ENCODE data around the gene NUTF2.

Gene NUTF2

DNA sequence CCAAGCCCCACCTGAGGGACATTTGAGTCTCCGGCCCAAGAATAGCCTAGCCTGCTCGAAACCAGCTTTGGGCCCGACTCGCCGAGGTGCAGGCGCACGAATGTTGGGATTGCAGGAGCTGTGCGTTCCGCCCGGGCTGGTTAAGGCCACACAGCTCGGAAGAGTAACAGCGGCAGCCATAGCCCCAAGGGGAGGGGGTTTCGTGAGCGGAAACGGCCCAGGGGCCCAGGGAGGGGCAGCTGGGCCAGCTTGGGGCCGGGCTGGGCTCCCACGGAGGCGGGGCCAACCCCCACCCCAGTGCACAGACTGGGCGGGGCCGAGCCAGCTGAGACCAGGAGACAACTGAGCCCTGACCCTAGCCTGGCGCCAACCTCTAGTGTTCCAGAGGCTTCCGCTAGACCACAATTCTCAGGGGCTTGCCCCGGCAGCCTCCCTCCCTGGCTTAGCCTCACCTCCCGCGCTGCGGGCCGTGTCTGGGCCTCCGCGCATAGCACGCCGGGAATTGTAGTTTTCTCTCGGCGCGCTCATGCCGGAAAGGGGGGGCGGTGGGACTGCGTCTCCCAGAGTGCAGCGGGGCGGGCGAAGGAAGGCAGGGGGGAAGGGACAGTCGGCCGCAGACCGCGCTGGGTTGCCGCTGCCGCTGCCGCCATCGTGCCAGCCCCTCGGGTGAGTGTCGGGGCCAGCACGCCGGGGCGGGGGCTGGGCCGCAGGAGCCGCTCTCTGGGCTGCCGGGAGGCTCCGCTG is at the start of gene NUTF2:
Gene NUTF2 (plus strand): TSS at position 614 of the 744 bp plus-strand sequence. CDS start 18,198 bp downstream, outside the sequence.
- Histone ChIP-seq H3K9ac (ENCODE audit: low read depth, low read length) (peak within 1 kb of the TSS; percentile 95), H3K4me1 (ENCODE audit: insufficient read depth, low read length) (peaks cover 36% of the 10 kb centered on the region), H3K27ac (ENCODE audit: low read length) (peak within 1 kb of the TSS; percentile 96), H3K27me3 (ENCODE audit: insufficient read depth, low read length) (no peaks in the 10 kb centered on the region), H3K36me3 (ENCODE audit: insufficient read depth, low read depth, low read length) (peaks cover 10% of the 10 kb centered on the region), H3K4me3 (ENCODE audit: low read length) (peak within 1 kb of the TSS; percentile 97), H3K9me3 (ENCODE audit: insufficient read depth, low read depth, low read length) (no peaks in the 10 kb centered on the region)

GRCh38 chr16:67800338-67800926 is 46.3 kb upstream of the NUTF2 start:
- Histone ChIP-seq H3K4me1 (ENCODE audit: insufficient read depth, low read length) (no peaks in the 10 kb centered on the region), H3K27me3 (ENCODE audit: insufficient read depth, low read length) (no peaks in the 10 kb centered on the region), H3K4me3 (ENCODE audit: low read length) (no peak overlapping the region), H3K27ac (ENCODE audit: low read length) (no peak overlapping the region), H3K36me3 (ENCODE audit: insufficient read depth, low read depth, low read length) (peaks cover 35% of the 10 kb centered on the region), H3K9ac (ENCODE audit: low read depth, low read length) (no peak overlapping the region), H3K9me3 (ENCODE audit: insufficient read depth, low read depth, low read length) (no peaks in the 10 kb centered on the region)

GRCh38 chr16:67801241-67801640 is 45.5 kb upstream of the NUTF2 start:
- Histone ChIP-seq H3K27ac (ENCODE audit: low read length) (no peak overlapping the region), H3K9ac (ENCODE audit: low read depth, low read length) (no peak overlapping the region), H3K27me3 (ENCODE audit: insufficient read depth, low read length) (no peaks in the 10 kb centered on the region), H3K4me3 (ENCODE audit: low read length) (no peak overlapping the region), H3K4me1 (ENCODE audit: insufficient read depth, low read length) (no peaks in the 10 kb centered on the region), H3K9me3 (ENCODE audit: insufficient read depth, low read depth, low read length) (no peaks in the 10 kb centered on the region), H3K36me3 (ENCODE audit: insufficient read depth, low read depth, low read length) (peaks cover 35% of the 10 kb centered on the region)

GRCh38 chr16:67801883-67802282 is 44.9 kb upstream of the NUTF2 start:
- Histone ChIP-seq H3K36me3 (ENCODE audit: insufficient read depth, low read depth, low read length) (peaks cover 35% of the 10 kb centered on the region), H3K9ac (ENCODE audit: low read depth, low read length) (no peak overlapping the region), H3K27ac (ENCODE audit: low read length) (no peak overlapping the region), H3K4me3 (ENCODE audit: low read length) (no peak overlapping the region), H3K4me1 (ENCODE audit: insufficient read depth, low read length) (no peaks in the 10 kb centered on the region), H3K9me3 (ENCODE audit: insufficient read depth, low read depth, low read length) (no peaks in the 10 kb centered on the region), H3K27me3 (ENCODE audit: insufficient read depth, low read length) (no peaks in the 10 kb centered on the region)

DNA sequence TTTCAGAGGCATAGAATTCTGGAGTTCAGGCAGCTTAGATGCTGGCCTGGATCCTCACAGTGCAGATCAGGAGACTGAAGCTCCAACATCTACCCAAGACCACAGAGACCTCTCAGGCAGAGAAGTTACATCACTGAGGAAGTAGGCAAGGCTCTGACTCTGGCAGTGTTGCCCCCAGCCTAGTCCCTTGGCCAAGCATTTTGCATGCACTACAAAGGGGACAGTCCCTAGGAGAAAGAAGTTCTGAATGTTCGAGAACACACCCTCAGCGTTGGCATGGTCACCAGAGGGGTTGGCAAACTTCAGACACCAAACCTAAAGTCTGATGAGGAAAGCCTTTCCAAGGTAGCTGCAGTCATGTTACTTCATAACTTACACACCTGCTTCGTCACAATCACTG is 42.8 kb upstream of the NUTF2 start:
- H3K9ac ChIP-seq (ENCODE audit: low read depth, low read length): no peak overlapping the region
- no peaks in the 10 kb centered on the region for H3K9me3 ChIP-seq (ENCODE audit: insufficient read depth, low read depth, low read length)
- no peak overlapping the region for H3K4me3 ChIP-seq (ENCODE audit: low read length)
- H3K36me3 ChIP-seq (ENCODE audit: insufficient read depth, low read depth, low read length): peaks cover 35% of the 10 kb centered on the region
- H3K4me1 ChIP-seq (ENCODE audit: insufficient read depth, low read length): 0 out of 2 replicates have a peak, but pooled peaks cover 4% of the 10 kb centered on the region
- H3K27ac ChIP-seq (ENCODE audit: low read length): no peak overlapping the region
- H3K27me3 ChIP-seq (ENCODE audit: insufficient read depth, low read length): no peaks in the 10 kb centered on the region

DNA sequence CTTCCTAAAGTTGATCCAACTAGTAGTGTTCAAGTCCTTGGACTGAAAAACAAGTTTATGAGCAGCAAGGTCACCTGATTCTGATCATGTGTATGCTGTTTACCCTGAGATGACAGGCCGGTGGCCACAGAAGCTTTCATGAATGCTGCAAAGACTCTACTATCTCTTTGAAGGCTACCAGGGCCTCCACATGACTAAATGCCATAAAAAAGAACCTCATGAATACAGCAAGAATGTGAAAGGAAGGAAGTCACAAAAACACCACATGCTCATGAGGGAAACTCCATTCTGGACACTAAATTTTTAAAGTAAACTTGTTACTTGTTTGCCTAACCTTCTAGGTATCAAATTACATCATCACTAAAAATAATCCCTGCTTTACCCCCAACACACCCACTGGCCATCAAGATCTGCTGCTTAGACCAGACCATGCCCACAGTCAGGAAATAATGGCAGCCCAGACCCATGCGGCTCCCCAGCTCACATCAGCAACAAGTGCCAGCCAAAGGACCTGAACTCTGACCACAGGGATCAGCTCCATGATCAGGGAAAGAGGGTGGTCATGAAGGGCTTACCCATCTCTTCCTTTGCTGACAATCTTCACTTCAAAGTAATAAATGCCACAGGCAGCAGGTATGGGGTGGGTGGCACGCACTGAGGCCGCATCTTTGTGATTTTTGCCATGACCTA is 41.7 kb upstream of the NUTF2 start:
- Histone ChIP-seq H3K4me1 (ENCODE audit: insufficient read depth, low read length) (0 out of 2 replicates have a peak, but pooled peaks cover 4% of the 10 kb centered on the region), H3K4me3 (ENCODE audit: low read length) (peak overlapping the region; percentile 97)

GRCh38 chr16:67805718-67806427 is 40.9 kb upstream of the NUTF2 start:
- Histone ChIP-seq H3K27me3 (ENCODE audit: insufficient read depth, low read length) (no peaks in the 10 kb centered on the region), H3K27ac (ENCODE audit: low read length) (no peak overlapping the region), H3K36me3 (ENCODE audit: insufficient read depth, low read depth, low read length) (peaks cover 27% of the 10 kb centered on the region), H3K9ac (ENCODE audit: low read depth, low read length) (peak overlapping the region; percentile 93), H3K9me3 (ENCODE audit: insufficient read depth, low read depth, low read length) (no peaks in the 10 kb centered on the region), H3K4me1 (ENCODE audit: insufficient read depth, low read length) (0 out of 2 replicates have a peak, but pooled peaks cover 4% of the 10 kb centered on the region), H3K4me3 (ENCODE audit: low read length) (peak overlapping the region; percentile 97)

More for the DNA sequence above, 41.7 kb upstream of the NUTF2 start:
- Histone ChIP-seq H3K27ac (ENCODE audit: low read length) (no peak overlapping the region), H3K36me3 (ENCODE audit: insufficient read depth, low read depth, low read length) (peaks cover 31% of the 10 kb centered on the region), H3K27me3 (ENCODE audit: insufficient read depth, low read length) (no peaks in the 10 kb centered on the region), H3K9me3 (ENCODE audit: insufficient read depth, low read depth, low read length) (no peaks in the 10 kb centered on the region), H3K9ac (ENCODE audit: low read depth, low read length) (peak overlapping the region; percentile 93; the same call in 1 of the 2 replicates)

DNA sequence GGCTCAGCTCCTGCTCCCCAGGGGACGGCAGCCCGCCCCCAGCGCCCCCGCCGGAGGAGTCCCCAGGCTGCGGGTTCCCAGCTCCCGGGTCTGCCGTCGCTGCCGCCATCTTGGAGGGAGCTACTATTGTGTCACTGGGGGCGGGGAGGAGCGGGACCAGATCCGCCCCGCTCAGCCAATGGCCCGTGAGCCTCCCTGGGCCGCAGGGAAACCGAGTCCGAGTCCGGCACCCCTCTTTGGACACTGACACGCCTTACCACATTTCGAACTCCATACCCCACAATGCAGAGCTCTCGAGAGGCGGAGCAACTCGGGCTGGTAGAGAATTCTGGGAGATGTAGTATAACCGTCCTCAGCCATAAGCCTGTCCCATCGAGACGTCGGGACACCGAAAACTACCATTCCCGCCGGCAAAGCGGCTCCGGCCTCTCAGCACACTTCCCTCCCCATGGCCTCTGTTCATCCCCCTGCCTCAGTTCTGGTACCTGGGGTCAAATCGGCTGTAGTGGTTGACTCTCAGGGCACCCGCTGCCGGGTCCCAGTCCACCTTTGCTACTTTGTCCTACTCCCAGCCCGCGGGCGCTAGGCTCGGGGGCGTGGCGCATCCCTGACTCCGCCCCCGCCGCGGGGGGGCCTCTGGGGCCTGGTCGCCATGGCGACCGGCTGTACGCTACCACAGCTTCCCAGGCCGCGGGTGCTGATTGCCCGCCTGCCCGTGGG is 40.1 kb upstream of the NUTF2 start, which contains the start of the genes RANBP10 and TSNAXIP1:
Gene RANBP10 (minus strand): TSS at position 133 of the 720 bp plus-strand sequence. CDS start 24 bp downstream, at position 109.
Gene TSNAXIP1 (plus strand): TSS at position 462 of the 720 bp plus-strand sequence. CDS start 261 bp downstream, outside the sequence.
- H3K9ac ChIP-seq (ENCODE audit: low read depth, low read length): peak within 1 kb of the TSS; percentile 93
- H3K27ac ChIP-seq (ENCODE audit: low read length): no peak within 1 kb of the TSS

DNA sequence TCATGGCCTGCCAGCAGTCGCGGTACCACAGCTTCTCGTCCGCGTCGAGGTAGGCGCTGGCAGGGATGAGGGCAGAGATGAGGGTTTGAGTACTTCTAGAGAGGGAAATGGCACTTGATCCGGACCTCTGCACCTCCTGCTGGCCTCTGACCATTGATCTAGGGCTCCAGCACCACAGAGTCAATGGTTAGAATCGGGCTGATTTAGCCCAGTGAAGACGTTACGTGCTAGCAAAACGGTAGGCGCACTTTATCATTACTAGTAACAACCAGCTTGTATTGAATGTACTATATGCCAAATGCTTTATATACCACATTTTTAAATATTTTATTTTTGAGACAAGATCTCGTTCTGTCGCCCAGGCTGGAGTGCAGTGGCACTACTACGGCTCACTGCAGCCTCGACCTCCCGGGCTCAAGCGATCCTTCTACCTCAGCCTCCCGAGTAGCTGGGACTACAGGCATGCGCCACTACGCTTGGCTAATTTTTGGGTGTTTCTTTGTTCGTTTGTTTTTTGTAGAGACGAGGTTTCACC is 39.5 kb upstream of the NUTF2 start:
- peak overlapping the region; percentile 50; the same call in 1 of the 2 replicates for H3K9ac ChIP-seq (ENCODE audit: low read depth, low read length)
- H3K27me3 ChIP-seq (ENCODE audit: insufficient read depth, low read length): no peaks in the 10 kb centered on the region
- 0 out of 2 replicates have a peak, but pooled peaks cover 4% of the 10 kb centered on the region for H3K4me1 ChIP-seq (ENCODE audit: insufficient read depth, low read length)
- H3K36me3 ChIP-seq (ENCODE audit: insufficient read depth, low read depth, low read length): peaks cover 14% of the 10 kb centered on the region
- H3K27ac ChIP-seq (ENCODE audit: low read length): no peak overlapping the region
- H3K9me3 ChIP-seq (ENCODE audit: insufficient read depth, low read depth, low read length): no peaks in the 10 kb centered on the region
- peak overlapping the region; percentile 97 for H3K4me3 ChIP-seq (ENCODE audit: low read length)

More for the DNA sequence above, 40.1 kb upstream of the NUTF2 start, which contains the start of the genes RANBP10 and TSNAXIP1:
- Histone ChIP-seq H3K9me3 (ENCODE audit: insufficient read depth, low read depth, low read length) (no peaks in the 10 kb centered on the region), H3K4me3 (ENCODE audit: low read length) (peak within 1 kb of the TSS; percentile 97), H3K4me1 (ENCODE audit: insufficient read depth, low read length) (0 out of 2 replicates have a peak, but pooled peaks cover 4% of the 10 kb centered on the region), H3K27me3 (ENCODE audit: insufficient read depth, low read length) (no peaks in the 10 kb centered on the region), H3K36me3 (ENCODE audit: insufficient read depth, low read depth, low read length) (peaks cover 20% of the 10 kb centered on the region)

- Histone ChIP-seq H3K9me3 (ENCODE audit: insufficient read depth, low read depth, low read length) (no peaks in the 10 kb centered on the region), H3K4me1 (ENCODE audit: insufficient read depth, low read length) (0 out of 2 replicates have a peak, but pooled peaks cover 4% of the 10 kb centered on the region), H3K9ac (ENCODE audit: low read depth, low read length) (no peak overlapping the region), H3K4me3 (ENCODE audit: low read length) (no peak overlapping the region), H3K36me3 (ENCODE audit: insufficient read depth, low read depth, low read length) (no peaks in the 10 kb centered on the region), H3K27ac (ENCODE audit: low read length) (no peak overlapping the region), H3K27me3 (ENCODE audit: insufficient read depth, low read length) (no peaks in the 10 kb centered on the region)
Measured at GRCh38 chr16:67811899-67812298, 34.8 kb upstream of the NUTF2 start.
